Activated CD4-positive, alpha-beta T cell treated with anti-CD3 and anti-CD28 coated beads, Interleukin-10, Interleukin-2, amounts not matched to agents 100 ng/mL and 50 ng/mL, durations not matched to agents 16 hours and 8 hours (primary cell): ENCODE data around the gene ARID4A.
A peak's percentile ranks its signal among the peaks of the same experiment; 100 is the strongest.
"Not testable (repeated sequence)": the region's sequence is repeated elsewhere in the genome, so short reads cannot be mapped to it uniquely, and the experiment has no call there.

Experiments
- DNase-seq: peaks from one replicate; pipeline ENCODE4 v3.0.0-alpha.2; 2020

The ARID4A gene

DNA sequence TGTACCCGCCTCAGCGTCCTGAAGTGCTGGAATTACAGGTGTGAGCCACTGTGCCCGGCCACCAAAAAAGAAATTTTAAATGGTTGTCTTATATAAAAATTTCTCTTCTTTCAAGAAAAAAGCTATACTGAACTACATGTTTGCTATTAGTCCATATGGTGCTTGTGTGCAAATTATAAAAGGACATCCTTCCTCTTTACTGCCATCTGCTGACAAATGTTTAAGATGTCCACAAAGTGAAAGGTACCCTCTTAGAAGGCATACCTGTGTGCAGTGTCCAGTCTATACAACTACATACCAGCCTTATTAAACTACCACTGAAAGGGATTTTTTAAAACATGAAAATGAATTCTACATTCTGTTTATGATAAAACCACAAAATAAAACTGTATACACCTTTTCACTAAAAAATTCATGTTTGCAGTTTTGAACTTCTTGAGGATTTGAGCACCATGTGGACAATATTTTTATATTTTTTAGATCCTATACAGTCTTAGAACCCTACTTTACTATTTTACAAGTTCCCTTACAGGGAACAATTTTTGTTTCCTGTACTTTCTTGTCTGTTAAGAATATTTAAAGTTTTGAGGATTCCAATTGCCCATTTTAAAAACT is 64.5 kb downstream of the ARID4A start:
- DNase-seq, result peak; percentile 32

DNA sequence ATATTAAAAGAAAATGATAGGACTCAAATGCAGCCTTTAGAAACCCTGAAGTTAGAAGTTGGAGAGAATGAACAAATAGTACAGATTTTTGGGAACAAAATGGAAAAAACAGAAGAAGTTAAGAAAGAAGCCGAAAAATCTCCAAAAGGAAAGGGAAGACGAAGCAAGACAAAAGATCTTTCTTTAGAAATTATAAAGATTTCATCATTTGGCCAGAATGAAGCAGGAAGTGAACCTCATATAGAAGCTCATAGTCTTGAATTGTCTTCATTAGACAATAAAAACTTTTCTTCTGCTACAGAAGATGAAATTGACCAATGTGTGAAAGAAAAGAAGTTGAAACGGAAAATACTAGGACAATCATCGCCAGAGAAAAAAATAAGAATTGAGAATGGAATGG is 66.0 kb downstream of the ARID4A start:
- DNase-seq, result no peak

DNA sequence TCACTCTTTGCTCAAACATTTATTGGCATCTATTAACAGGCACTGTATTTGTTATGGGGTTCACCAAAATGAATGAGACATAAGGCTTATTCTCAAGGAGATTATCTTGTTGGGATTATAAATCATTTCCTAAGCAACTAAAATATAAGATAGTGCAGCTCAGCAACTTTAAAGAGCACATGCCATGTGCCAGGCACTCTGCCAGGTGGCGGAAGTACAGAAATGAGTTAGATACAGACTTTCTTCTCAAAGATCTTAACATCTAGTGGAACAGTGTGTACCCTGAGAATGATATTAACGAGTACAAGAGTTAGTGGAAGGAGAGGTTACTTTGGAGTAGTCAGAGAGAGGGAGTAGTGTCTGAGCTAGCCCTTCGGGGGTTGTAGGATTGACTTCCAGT is 68.9 kb downstream of the ARID4A start:
- no peak for DNase-seq

DNA sequence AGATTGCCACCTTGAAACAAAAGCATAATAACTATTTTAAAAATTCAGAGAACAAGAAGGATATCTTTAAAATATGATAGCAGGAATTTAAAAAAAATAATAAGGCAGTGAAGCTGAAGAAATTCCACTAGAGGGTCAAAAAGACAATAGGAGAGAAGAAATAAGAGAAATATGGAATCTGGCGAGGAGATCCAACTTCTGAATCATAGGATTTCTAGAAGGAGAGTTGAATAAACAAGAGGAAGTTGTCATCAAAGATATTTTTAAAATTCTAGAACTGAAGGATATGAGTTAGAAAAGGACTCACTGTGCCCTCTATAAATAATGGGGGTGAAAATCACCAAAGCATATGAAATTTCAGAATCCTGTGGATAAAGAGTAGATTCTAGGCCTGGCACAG is 70.6 kb downstream of the ARID4A start:
- no peak for DNase-seq

DNA sequence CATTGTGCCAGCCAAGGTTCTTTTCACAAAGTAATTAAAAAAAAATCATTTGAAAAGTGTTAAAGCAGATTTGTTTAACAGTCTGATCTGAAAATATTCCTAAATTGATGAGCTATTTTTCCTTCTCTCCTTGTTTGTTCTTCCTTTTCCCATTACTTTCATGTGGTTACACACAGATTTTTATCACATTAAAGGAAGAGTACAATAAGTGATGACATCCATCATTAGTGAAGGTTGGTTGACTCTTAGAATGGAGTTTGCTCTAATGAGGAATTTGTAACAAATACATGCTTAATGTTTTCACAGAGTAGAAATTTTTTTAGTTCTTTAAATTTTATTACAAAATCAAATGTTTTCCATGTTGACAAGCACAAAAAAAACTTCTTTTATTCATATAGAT is 78.4 kb downstream of the ARID4A start:
- DNase-seq, result no peak

DNA sequence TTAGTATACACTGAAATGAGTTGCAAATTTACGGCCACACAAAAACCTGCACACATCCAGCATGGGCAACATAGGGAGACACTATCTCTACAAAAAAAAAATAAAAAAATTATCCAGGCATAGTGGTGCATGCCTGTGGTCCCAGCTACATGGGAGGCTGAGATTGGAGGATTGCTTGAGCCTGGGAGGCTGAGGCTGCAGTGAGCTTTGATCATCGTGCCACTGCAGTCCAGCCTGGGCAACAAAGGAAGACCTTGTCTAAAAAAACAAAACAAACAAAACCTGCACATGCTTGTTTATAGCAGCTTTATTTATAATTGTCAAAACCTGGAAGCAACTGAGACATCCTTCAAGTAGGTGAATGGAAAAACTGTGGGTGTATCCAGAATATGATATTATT is 92.5 kb downstream of the ARID4A start:
- DNase-seq, result no peak

DNA sequence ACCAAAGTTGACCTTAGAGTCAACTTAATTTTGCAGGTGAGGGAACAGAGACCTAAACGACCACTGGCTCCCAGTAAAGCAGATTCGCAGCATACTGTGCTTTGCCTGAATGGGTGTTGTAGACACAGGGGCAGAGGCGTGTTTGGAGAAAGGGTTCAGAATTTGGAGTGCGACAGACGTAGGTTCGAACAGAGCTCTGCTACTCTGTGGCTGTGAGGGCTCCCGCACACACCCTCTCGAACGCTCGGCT is 97.1 kb downstream of the ARID4A start:
- DNase-seq, result no peak

DNA sequence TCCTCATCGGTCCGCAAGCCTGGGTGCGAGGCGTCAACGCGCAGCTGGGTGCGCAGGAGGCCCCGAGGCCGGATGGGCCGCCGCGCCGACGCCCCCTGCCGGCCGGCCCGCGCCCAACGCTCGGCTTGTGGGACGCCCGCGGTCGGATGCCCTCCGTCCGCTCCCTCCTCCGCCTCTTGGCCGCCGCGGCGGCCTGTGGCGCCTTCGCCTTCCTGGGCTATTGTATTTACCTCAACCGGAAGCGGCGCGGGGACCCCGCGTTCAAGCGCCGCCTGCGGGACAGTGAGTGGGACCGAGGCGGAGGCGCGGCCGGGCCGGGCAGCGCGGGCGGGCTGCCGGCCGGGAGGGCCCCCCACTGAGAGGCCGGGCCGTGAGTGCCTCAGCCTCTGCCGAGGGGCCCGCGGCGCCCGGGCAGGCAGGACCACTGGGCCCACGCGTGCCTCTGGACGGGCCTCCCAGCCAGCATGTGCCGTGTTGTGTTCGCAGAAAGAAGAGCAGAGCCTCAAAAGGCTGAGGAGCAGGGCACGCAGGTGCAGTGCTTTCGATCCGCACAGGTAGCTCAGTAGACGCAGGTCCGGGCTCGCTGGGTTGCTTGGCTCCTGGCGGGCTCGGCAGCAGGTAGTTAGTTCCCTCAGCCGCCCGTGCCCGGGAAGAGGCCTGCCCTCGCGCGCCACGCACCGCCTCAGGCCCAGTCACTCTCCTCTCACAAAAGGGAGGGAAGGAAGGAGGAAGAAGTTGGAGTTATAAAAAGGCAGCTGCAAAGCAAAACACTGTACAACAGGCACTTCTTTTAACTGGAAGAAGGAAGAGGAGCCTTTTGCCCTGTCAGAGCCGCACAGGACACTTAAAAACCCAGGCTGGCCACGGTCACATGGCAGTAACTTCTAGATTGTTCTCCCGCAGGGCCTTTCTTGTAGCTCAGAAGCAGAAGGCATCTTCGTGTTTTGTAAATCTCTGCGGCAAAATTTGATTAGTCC is 97.7 kb downstream of the ARID4A start, which contains the start of gene TOMM20L:
Gene TOMM20L (plus strand): TSS at position 119 of the 977 bp plus-strand sequence. CDS start 28 bp downstream, at position 147.
- DNase-seq, result peak; percentile 84

DNA sequence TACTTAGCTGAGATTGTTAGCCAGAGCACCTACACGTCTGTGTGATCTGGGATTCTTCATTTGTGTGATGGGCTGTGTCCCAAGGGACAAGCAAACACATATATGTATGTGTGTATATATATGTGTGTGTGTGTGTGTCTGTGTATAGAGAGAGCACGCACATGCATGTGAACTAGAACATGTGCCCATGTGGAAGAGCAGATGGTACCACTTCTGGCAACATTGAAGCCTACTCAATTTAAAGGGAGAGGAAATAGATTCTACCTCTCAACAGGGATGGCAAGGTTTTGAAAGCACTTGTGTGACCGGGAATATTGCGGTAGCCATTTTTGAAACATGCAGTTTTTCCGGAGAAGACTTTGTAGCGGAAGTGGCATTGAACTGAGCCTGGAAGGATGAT is 98.8 kb downstream of the ARID4A start:
- no peak for DNase-seq

DNA sequence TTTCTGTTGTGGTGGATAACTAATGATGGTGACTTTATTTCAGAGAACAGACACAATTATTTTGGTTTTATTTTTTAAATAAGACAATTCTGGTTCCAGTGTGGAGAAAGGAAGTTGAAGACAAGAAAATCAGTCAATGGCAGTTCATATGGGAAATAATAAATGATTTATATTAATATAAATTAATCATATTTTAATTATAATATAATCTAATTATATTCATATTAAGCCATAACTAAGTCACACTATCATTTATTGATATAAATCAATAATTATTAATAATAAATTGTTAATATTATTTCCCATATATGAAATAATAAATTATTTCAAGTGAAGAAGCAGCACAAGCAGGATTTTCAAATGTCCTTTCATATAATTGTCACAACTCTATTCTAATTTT is 100.1 kb downstream of the ARID4A start:
- DNase-seq, result no peak

DNA sequence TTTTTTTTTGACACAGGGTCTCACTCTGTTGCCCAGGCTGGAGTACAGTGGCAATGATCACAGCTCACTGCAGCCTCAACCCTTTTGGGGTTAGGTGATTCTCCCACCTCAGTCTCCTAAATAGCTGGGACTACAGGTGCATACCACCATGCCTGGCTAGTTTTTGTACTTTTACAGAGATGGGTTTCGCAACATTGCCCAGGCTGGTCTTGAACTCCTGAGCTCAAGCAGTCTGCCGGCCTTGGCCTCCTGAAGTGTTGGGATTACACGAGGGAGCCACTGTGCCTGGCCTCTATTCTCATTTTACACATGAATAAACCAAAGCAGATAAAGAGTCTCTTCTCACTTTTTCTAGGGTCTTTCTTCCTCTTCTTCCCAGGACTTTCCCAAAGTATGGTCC is 100.5 kb downstream of the ARID4A start:
- DNase-seq, result no peak

DNA sequence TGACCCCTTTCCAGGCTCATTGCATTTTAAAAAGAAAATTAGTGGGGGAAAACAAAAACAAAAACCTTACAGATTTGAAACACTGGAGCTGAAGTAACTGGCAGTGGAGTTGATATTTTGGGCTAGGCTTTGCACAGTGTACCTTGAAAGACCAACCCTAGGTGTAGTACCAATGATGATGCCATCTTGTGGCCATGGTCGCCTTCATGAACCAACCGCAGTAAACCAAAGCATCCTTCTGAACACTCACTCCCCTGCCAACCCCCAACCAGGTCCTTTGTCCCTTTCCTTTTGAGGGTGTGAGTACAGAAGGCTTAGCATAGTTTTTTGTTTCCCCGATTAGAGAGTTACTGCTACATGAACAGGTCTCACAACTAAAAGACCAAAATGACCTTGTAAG is 103.2 kb downstream of the ARID4A start:
- DNase-seq, result peak; percentile 7

DNA sequence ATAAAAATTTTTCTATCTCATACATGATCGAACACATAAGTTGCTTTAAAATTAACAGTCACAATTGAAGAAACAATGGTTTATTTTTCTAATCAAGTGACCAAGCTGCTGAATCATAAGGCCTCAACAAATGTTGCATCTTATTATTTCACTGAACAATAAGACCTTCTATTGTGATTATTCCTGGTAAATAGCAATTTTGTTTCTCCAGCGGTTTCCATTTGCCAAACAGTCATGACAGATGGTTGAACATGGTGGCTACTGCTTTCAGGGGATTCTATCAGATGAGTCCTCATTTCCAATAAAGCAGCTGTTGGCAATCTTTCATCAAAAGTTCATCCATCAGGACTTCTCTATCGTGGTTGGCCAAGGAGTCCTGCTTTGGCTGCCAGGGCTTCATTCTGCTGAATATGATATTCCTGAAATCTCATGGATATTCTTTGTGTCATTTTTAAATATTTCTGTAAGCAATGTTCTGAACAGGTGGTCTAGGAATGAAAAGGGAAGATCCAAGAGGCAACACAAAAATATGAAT is 110.4 kb downstream of the ARID4A start:
- DNase-seq, result no peak

DNA sequence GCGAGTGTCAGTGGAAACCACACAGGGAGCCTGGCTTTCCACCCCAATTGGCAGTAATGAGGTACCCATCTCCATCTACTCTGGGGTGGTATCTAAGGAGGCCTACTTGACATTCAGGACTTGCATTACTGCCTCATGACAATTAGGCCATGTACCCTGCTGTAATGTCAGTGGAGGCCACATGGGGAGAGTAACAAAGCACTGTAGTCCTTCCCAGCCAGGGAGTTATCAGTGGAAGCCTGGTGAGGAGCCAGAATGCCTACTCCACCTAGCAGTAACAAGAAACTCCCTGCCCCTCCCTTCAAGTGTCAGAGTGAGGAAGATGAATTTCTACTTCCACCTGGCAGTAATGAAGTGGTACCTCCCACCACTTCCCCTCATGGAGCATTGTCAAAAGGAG is 116.5 kb downstream of the ARID4A start:
- DNase-seq, result no peak

DNA sequence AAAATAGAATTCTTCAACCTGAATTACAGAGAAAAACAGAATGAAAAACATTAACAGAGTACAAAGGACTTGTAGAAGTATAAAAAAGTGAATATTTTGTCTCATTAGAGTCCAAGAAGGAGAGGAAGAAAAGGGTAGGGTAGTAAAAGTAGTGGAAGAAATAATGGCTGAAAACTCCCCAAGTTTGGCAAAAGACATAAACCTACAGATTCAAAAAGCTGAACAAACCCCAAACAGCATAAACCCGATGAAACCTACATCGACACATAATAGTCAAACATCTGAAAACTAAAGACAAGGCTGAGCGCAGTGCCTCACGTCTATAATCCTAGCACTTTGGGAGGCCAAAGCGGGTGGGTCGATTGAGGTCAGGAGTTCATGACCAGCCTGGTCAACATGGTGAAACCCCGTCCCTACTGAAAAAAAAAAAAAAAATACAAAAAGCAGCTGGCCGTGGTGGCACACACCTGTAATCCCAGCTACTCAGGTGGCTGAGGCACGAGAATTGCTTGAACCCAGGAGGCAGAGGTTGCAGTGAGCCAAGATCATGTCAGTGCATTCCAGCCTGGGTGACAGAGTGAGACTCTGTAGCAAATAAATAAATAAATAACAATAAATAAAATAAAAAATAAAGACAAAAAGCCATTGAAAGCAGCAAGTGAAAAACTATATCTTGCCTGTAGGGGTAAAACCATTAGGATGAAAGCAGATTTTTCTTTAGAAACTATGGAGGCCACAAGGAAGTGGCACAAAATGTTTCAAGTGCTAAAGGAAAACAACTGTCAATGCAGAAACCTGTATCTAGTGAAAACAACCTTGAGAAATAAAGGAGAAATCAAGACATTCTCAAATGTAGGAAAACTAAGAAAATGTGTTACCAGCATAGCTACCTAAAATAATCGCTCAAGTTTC is 117.5 kb downstream of the ARID4A start:
- no peak for DNase-seq

DNA sequence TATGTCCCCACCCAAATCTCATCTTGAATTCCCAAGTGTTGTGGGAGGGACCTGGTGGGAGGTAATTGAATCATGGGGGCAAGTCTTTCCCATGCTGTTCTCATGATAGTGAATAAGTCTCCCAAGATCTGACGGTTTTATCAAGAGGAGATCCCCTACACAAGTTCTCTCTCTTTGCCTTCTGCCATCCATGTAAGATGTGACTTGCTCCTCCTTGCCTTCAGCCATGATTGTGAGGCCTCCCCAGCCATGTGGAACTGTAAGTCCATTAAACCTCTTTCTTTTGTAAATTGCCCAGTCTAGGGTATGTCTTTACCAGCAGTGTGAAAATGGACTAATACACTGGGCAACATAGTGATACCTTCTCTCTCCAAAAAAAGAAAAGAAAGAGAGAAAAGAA is 118.6 kb downstream of the ARID4A start:
- not testable (repeated sequence) for DNase-seq
